Activated T-cell treated with anti-CD3 and anti-CD28 coated beads for 1 hour (primary cell): ENCODE measurements around the gene YEATS2.
"Not testable (repeated sequence)": the region's sequence is repeated elsewhere in the genome, so short reads cannot be mapped to it uniquely, and the experiment has no call there.

Source experiments
- DNase-seq: peaks from one replicate; pipeline ENCODE4 v3.0.0-alpha.2; 2020; ENCODE audit warnings: low read depth

Gene YEATS2

DNA sequence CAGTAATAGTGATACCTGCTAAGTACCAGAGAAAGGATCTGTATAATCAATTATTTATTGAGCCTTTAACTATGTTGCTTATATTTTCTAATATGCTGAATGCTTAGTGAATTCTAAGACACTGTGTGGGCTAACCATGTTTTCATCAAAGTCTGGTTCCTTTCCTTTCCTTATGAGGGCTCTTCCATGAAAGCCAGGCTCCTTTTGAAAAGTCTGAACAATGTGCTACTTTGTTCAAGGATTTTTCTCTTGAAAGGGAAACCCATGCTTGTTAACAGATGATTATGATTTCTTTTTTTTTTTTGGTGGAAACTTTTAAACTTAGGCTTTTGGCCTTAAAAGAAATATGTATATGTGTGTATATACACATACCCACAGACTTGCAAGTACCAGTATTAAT, 17.0 kb downstream of the YEATS2 start:
- no peak for DNase-seq

DNA sequence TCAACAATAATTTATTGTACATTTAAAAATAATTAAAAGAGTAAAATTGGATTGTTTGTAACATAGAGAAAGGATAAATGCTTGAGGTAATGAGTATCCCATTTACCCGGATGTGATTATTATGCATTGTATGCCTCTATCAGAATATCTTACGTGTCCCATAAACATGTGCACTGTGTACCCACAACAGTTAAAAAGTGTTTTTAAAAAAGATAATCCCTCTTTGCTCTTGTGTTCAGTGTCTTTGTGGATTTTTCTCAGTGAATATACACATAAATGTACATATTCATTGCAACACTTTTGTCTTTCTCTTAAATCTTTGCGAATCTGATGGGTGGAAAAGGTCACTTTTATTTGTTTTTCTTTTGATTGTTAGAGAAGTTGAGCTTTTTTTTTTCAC, 20.4 kb downstream of the YEATS2 start:
- no peak for DNase-seq

DNA sequence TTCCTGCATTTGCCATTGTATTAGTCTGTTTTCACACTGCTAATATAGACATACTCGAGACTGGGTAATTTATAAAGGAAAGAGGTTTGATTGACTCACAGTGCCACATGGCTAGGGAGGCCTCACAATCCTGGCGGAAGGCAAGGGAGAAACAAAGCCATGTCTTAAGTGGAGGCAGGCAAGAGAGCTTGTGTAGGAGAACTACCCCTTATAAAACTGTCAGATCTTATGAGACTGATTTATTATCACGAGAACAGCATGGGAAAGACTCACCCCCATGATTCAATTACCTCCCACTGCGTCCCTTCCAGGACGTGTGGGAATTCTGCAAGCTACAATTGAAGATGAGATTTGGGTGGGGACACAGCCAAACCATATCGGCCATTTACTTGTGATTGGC, 27.8 kb downstream of the YEATS2 start:
- no peak for DNase-seq

DNA sequence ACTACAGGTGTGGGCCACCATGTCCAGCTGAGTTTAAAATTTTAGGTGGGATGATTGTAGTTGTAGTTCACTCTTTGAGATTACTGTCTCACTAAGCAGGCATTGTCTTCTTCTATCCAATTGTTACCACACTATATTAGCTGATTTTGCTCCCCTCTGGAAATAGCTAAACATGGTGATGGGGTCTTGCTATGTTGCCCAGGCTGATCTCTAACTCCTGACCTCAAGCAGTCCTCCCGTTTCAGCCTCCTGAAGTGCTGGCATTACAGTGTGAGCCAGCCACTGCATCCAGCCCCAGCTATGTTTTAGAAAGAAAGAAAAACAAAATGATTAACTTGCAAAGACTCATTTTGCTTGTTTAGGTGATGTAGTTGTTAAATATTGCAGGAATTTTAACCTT, 30.6 kb downstream of the YEATS2 start:
- DNase-seq = no peak

DNA sequence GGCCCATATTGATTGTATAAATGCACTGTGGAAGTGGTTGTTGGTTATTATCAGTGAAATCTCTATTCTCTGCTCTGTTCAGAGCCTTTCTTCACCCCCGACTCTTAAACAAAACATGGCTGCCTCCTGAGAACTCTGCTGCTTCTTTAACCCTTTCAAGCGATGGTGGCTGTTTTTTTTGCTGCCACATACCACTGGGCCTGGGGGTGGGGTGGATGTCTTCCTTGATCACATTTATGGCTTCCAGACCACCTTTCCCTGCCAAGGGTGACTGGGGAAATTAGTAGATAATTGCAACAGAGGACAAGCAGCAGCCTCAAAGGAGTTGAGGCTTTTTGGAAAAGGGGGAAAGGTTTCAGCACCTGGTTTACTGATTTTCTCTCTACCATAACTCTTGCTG, 32.8 kb downstream of the YEATS2 start:
- DNase-seq = no peak

DNA sequence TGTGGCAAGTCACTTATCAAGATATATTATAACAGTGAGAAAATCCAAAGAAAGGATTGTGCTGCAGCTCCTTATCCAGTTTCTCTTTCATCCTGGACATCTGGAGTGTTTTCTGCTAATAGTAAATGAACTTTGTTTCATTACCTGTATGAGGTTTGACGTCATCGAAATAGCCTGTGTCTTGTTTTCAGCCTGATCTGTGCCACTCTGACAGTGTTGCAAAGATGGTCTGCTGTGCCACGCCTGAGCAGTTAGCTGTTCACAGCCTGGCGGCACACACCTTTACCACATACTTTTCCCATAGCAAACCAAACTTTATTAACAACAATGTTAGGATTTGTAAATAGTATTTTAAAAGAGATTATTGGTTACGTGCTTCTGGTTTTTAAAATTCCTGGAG, 34.0 kb downstream of the YEATS2 start:
- DNase-seq = no peak

DNA sequence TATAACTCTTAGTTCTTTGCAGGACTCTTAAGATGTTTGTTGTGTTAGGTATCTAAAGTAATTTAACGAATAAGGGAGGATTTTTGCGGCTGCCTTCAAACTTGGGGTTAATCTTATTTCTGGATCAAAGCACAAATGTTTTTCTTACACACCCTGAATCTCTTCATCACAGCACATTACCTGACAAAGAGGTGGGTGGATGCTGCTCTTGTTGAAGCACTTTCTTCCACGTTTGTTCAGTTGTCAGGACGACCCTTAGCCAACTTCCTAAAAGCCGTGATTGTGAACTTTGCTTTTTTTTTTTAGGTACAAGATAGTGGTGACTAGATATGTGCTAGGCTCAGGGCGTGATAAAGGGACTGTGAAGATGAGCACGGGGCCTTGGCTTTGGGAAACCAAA, 36.0 kb downstream of the YEATS2 start:
- DNase-seq = no peak

DNA sequence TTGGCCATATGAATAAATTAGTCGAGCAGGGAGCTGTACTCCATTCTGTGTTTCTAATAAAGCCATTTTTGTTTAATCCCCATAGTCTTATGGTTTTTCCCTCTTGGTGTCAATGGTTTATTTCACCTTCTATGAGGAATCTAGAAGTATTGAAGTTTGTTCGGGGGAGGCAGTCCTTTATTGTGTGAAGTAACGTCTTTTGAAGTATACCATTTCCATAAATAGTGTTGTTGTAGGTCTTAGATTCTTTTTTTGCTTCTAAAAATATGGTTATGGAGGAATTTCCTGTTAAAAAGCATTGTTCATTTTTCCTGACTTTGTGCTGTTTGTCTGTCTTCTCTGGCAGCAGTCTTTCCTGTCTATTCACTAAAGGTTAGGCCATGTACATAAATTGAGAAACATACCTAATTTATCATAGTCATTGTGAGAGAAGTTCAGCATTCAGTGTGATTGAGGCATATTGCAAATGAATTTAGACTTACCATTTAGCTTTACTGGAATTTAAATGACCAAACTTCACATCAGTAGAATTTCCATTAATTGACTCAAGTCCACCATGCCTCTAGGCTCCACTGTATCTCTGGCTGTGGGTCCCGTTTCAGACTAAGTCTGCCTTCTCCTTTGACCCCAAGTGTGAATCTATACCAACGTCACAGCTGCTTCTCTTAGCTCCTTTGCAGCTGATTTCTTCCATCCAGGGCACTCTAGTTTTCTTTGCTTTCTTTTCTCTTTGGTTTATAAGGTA, 37.3 kb downstream of the YEATS2 start:
- DNase-seq = no peak

DNA sequence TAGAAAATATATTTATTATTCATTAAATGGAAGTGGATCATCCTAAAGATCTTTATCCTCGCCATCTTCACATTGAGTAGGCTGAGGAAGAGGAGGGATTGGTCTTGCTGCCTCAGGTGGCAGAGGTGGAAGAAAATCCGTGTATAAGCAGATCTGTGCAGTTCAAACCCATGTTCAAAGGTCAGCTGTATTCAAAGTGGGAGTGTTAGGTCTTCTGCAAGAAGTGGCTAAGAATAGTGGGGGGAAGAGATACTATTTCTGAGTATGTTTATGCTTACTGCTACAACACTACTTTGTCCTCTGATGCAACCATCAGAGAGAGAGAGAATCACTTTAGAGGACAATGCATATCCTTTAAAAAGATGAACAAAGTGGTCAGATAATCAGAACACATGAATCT, 39.5 kb downstream of the YEATS2 start:
- no peak for DNase-seq

DNA sequence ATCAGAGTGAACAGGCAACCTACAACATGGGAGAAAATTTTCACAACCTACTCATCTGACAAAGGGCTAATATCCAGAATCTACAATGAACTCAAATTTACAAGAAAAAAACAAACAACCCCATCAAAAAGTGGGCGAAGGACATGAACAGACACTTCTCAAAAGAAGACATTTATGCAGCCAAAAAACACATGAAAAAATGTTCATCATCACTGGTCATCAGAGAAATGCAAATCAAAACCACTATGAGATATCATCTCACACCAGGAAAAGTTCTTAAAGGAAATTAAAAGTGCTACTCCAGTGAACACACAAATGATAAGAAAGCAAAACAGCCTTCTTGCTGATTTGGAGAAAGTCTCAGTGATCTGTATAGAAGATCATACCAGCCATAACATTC, 42.6 kb downstream of the YEATS2 start:
- not testable (repeated sequence) for DNase-seq

DNA sequence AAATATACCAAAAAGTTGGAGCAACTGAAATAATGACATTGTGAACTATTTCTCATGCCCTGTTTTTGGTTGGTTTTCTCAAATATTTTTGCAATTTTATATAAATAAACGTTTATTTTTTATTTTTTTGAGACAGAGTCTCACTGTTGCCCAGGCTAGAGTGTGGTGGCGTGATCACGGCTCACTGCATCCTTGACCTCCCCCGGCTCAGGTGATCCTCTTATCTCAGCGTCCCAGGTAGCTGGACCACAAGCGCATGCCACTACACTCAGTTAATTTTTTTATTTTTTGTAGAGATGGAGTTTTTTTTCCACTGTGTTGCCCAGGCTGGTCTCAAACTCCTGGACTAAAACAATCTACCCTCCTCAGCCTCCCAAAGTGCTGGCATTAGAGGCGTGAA, 45.6 kb downstream of the YEATS2 start:
- no peak for DNase-seq

DNA sequence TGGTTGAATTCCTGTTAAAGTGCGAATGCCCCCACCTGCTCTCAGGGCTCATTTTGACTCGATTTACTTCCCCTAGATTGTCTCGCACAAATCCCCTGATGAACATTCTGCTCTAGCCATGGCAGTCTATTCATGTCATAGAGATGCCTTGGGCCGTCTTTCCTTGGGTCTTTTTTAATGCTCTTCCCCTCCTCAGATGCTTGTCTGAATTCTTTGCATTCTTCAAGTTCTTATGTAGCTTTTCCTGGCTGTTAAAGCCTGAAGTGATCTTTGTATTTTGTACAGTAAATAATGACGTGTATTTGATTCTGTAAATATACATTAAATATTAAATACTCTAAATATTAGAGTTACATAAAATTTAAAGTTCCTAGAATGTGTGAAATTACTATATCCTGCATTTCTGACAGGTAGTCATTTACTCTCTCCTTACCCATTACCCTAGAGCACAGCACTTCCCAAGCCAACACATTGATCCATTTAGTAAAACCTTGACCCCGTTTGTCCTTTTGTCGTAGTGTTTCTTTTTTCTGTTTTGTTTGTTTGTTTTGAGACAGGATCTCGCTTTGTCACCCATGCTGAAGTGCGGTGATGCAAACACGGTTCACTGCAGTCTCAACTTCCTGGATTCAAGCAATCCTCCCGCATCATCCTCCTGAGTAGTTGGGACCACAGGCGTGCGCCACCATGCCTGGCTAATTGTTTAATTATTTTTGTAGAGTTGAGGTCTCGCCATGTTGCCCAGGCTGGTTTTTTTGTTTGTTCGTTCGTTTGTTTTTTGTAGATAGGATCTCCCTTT, 47.9 kb downstream of the YEATS2 start:
- DNase-seq = no peak

DNA sequence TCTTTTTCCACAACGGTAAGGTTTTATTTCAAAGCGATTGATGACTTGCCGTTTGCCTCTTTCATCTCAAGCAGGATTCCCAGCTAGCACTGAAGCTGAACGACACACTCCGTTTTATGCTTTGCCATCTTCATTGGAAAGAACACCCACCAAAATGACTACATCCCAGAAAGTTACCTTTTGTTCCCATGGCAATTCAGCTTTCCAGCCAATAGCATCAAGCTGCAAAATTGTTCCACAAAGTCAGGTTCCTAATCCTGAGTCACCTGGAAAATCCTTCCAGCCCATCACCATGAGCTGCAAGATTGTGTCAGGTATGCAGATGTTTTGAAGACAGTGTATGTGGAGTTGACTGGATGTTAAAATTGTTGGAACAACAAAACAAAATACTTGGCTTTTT, 56.5 kb downstream of the YEATS2 start:
- DNase-seq = no peak

DNA sequence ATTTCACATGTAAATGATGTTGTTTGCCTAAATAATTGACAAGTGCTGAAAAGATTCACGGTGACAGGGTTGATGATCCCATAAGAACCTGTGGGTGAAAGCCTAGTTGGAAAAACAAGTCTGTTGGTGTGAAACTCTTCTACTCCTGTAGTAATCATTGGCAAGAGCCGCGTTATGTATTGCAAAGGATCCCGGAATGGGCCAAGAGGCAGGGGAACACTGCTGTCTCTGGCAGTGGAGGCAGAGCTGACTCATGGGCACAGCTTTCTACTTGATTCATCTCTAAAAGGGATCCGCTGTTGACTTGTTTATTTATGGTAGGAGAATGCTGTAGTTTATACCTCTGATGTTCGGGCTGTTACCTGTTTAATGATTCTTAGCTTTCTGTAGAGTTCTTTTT, 64.7 kb downstream of the YEATS2 start:
- DNase-seq = no peak

DNA sequence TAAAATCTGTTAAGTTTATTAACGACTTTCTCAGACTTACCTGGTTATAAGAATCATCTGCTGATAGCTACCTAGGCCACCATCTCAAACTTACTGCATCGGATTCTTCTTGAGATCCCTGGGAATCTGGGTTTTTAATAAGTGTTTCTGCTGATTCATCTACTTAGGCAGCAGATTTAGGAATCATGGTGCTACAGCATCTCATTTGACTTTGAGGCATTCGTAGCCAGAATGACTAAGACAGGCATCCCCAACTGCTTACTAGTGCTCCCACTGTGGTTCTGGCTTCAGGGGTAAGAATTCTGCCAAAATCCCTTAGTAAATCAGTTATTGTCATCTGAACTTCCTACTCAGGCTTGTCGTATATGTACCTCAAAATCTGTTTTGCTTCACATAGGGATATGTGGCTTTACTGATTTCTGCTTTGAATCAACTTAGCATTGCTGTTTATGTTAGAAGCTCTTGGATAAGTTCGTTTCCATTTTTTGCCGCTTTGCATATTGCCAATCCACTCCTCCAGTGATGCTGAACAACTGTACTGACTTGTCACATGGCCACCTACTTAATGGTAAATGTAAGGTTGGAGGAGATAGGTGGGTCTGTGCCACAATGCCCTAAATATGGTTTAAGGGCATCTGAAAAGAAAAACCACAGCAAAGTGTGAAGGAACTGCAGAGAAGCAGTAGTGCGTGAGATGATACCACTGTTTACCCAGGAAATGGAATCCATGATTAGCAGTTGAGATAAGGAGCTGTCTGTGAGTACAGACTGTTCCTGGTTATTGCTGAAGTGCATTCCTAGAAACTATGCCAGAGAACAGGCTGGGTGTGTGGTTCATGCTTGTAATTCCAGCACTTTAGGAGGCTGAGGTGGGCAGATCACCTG, 67.5 kb downstream of the YEATS2 start:
- no peak for DNase-seq

DNA sequence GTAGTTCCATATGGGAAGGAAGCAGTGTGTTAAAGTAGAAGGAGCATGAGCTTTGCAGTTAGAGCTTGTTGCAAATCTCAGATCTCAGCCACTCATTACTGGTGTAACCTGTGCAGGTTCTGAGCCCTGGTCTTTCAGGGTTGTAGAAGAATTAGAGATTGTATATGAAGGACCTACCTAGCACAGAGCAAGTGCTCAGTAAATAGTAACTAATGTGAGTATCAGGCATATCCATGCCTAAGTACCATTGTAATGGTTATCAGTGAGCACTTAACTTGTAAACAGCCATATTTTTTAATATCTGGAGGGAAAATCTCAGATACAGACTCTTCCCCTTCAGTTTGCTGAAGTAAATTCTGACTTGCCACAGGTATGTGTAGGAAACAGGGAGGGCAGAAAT, 68.5 kb downstream of the YEATS2 start:
- no peak for DNase-seq

DNA sequence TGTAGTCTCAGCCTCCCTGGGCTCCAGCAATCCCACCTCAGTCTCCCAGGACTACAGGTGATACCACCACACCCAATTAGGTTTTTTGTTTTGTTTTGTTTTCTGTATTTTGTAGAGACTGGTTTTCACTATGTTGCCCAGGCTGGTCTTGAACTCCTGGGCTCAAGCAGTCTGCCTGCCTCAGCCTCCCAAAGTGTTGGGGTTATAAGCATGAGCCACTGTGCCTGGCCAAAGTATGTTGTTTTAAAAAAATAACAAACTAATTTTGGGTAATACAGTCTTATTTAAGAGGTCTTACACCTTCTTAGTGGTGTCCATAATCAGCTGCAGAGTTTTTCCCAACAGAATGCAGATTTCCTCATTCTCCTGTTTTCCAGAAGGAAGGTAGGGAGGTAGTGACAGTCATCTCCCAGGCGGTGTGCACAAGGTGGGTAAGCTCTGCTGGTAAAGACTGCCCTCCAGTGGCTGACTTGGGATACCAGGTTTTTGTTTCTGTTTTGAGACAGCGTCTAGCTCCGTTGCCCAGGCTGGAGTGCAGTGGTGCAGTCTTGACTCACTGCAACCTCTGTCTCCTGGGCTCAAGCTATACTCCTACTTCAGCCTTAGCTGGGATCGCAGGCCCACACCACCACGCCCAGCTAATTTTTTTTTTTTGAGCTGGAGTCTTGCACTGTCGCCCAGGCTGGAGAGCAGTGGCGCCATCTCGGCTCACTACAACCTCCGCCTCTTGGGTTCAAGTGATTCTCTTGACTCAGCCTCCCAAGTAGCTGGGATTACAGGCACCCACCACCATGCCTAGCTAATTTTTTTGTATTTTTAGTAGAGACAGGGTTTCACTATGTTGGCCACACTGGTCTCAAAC, 69.4 kb downstream of the YEATS2 start:
- peak; percentile 54 for DNase-seq

DNA sequence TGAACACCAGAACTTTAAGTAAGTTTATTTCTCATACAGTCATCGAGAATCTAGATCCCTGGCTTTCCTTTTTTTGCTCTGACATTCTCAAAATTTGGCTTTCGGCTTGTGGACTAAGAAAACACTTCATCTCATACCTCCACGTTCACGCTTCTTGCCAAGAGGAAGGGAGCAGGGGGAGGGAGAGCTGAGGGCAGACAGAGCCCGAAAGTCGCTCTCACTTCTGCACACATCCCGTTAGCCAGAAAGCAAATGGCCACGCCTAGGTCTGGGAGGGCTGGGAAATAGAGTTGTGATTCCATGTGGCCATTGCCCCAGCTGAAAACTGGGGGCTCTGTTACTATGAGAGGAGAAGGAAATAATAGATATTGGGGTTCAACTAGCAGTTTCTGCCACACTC, 70.5 kb downstream of the YEATS2 start:
- no peak for DNase-seq

DNA sequence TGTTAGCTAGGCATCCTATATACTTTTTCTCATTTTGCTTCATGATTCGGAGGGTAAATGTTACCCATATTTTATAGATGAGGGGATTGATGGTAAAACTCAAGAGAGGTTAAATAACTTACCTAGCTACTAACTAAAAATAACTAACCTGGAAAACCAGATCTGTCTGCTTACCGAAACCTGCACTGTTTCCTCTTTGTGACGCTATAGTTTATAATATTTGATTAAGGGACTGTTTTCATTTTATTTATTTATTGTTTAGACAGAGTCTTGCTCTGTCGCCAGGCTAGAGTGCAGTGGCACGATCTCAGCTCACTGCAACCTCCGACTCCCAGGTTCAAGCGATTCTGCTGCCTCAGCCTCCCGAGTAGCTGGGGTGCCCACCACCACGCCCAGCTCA, 71.9 kb downstream of the YEATS2 start:
- DNase-seq = no peak

DNA sequence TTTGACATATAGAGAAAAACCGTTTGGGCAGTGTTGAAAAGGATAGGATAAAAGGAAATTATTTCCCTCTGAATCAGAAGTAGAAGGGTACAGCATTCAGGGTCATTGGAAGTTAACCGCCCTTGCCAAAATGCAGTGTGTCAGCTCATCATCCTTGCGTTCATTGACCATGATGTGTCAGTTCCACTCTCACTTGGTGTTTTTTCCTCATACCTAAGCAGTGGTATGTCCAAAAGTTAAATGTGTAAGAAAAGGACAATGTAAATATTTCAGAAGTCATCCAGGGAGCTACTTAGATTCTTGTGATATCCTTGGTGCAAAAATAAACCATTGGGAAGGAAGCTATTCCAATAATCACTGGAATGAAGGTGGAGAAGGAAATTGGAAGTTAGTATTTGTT, 77.0 kb downstream of the YEATS2 start:
- DNase-seq = no peak

DNA sequence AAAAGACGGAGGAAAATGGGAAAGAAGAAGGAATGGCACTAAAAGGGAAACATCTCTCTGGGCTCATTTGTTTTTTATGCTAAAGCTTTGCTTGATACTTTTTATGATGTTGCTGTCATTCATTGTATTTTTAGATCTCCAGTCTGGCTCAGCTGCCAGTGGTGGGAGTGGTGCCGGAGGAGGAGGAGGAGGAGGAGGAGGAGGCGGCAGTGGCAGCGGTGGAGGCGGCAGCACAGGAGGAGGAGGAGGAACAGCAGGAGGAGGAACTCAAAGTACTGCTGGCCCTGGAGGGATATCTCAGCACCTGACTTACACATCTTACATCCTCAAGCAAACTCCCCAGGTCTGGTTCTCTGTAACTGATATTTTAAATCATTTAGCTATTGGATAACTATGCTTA, 78.2 kb downstream of the YEATS2 start:
- no peak for DNase-seq

DNA sequence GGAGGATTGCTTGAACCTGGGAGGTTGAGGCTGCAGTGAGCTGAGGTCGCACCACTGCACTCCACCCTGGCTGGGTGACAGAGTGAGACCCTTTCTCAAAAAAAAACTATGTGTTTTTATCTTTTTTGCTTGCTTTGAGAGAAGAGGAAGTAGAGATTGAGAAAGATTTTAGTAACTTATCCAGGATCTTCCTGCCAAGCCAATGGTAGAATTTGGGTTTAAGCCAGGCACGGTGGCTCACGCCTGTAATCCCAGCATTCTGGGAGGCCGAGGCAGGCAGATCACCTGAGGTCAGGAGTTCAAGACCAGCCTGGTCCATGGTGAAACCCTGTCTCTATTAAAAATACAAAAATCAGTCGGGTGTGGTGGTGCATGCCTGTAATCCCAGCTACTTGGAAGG, 78.9 kb downstream of the YEATS2 start:
- DNase-seq = not testable (repeated sequence)
